SW480 (cell line): Measurements from ENCODE around the gene WDPCP.
"Not testable (repeated sequence)": the region's sequence is repeated elsewhere in the genome, so short reads cannot be mapped to it uniquely, and the experiment has no call there.

Experiments
- DNase-seq: peaks from one replicate; pipeline ENCODE4 v3.0.0-alpha.2; 2016; ENCODE audit warnings: low spot score

WDPCP gene

DNA sequence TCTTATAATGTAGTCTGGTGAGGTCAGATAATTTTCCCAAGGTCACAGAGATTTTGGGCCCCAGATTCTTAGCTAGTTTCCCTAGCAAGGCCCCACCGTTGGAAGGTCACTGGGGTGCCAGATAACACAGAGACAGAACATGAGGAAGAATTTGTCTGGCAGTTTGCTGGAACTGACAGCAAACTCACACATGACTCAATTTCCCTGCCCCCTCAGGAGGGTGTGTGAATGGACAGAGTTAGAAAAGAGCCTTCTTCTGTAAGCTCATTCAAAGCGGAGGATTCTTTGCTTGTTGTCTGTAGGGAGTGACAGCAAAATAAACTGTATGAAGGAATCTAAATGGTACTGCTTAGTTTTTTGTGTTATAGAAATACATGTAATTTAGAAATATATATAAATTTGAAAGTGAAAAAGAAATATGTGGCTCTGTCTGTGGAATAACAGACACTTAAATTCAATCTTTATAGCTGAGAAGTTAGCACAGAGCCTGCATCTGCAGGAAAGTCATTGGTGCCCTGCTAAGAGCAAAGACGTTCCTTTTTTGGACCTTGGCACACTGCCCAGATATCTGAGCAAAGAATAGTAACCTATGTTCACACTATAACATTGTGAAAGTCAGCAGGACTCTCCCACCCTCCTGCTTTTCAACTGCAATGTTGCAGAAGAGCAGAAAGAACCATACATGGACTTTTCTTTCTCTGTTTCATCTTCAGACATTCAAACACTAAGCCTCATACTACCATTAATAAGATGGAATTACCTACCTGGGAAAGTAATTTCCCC lies 2.5 kb upstream of the WDPCP start:
- no peak for DNase-seq

DNA sequence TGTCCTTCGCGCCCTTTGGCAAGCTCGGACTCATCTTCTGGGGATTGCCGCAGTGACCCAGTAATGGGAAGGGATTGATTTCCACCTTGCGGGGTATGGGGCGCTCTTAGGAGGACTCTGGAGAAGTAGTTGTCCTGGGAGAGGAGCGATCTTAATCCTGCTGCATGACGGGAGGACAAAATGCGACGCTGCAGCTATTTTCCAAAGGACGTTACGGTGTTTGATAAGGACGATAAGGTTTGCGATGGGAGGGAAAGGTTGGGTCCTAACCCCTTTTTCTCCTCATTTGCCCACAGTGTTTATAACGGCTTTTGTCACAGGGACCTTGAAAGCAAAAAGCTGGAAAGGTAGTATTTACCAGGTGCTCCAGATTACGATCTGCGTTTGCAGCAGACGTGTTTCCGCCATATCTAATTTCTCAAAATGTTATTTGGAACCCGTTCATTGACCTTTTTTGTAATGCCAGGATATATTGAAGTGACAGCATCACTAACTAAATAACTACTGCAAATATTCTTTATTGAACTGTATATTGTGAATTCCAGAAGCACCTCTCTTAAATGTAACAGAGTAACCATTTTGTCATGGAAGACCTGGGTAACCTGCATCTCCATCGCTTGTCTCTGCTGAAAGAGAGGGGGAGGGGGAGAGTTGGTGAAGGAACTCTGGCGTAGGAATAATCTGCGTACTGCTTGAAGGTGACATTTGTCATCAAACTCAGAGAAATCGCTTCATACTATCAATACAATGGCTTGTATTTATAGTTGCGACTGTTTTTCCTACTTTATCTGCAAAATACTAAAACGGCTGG lies 1.1 kb upstream of the WDPCP start:
- DNase-seq = peak; percentile 59

DNA sequence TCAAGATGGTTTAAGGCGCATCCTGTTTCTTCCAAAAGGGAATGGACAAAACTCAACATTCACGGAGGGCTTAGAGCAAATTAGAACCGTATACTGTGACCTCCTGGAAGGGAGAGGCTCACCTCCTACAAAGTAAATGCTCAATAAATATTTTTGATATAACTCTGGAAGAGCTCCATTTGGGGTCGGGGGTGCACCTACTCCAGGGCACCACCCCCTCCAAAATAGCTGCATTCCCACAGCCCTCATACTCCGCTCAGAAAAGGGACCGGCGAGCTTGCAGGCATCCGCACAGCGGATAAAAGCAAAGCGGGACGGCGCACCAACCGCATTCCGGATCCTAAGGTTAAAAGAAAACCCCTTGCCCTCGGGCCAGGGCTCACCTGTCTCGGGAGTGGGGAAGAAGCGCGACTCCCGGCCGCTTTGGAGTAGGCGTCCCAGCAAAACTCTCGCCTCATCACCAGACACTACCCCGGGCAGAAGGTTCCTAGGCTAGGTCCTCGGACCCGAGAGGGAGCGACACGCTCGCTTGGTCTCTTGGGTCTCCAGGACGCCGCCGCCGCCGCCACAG lies 378 bp downstream of the WDPCP start:
- peak; percentile 23 for DNase-seq

DNA sequence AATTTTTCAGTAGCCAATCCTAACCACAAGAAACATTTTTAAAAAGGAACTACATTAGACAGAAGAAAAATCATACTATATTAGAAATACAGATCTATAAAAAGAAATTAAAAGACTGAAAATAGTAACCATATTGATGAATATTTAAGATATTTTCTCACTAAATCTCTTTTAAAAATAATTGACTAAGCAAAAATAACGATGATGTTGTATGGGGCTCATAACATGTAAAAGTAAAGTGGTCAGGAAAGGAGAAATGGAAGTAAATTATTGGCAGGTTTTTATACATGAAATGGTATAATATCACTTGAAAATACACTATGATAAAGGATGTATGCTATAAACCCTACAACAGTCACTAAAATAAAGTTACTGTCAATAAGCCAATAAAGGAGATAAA lies 5.4 kb downstream of the WDPCP start:
- DNase-seq = no peak

DNA sequence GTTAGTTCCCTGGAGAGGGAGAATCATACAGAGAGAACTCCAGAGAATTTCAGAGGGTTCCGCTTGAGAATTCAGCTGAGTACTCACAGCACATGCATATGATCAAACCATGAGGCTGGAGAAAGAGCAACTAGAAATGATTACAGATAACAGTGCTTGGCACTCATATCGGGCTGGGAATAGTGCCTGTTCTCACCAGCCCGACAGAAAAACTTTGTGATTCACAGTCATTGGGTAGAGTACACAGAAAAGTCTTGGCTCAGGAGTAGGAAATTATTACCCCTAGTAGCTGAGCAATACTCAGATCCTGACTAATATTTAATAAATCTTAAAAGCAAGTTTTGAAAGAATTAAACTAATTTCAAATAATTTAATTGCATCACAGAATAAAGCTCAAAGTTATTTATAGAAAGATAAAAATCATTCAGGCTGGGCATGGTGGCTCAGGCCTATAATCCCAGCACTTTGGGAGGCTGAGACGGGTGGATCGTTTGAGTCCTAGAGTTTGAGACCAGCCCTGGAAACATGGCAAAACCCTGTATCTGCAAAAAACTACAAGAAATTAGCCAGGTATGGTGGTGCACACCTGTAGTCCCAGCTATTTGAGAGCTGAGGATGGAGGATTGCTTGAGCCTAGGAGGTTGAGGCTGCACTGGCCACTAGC lies 6.8 kb downstream of the WDPCP start:
- no peak for DNase-seq

DNA sequence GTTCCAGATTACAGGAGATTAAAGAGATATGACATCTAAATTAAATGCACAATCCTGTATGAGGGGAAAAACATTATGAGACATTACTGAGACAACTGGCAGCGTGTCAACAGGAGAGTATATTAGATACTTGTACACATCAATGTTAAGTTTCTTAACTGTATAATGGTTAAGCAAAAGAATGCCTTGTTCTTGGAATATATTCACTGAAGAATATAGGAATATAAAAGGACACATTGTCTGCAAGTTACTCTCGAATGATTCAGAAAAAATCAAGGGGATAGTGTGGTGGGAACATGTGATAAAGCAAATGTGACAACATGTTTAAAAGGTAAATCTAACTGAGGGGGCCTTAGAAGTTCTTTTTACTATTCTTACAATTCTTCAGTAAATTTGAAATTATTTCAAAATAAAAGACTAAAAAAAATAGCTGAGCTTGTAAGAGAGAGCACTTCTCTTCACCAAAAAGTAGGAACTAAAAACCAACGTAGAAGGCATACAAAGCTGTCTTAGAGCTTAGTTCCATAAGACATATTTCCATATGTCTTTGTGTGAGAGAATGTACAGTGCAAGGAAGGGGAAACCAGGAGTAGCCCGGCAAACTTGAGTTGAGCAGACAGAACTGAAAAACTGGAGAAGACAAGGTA lies 7.5 kb downstream of the WDPCP start:
- DNase-seq = no peak

DNA sequence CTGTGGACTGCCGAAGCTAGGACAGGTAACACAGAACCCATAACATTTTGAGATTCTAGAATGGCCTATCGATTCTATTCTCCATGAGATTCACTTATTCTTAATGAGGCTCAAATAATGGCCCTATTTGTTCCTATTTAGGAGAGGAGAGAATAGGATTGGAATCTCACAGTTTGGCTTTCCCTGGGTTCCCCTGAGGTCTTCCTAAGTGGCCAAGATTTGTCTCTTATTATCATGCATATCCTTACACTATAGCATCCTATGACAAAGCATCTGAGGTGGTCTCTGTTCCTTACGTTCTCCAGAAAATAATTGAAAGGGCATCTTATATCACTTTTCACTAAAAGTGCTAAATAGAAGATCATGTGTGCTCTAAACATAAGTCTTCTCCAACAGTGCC lies 9.5 kb downstream of the WDPCP start:
- no peak for DNase-seq

DNA sequence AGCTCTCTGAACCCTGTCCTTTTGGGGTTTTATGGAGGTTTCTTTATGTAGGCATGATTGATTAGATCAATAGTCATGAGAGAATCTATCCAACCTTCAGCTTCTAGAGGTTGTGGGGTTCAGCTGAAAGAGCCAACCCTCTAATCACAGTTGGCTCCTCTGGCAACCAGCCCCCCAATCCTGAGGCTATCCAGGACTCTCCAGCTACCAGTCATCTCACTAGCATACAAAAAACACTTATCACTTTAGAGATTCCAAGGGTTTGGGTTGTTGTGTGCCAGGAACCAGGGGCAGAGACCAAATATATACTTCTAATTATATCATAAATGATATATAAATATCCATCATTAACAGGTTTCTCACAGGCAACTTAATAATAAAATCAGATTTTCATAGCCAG lies 11.7 kb downstream of the WDPCP start:
- no peak for DNase-seq

DNA sequence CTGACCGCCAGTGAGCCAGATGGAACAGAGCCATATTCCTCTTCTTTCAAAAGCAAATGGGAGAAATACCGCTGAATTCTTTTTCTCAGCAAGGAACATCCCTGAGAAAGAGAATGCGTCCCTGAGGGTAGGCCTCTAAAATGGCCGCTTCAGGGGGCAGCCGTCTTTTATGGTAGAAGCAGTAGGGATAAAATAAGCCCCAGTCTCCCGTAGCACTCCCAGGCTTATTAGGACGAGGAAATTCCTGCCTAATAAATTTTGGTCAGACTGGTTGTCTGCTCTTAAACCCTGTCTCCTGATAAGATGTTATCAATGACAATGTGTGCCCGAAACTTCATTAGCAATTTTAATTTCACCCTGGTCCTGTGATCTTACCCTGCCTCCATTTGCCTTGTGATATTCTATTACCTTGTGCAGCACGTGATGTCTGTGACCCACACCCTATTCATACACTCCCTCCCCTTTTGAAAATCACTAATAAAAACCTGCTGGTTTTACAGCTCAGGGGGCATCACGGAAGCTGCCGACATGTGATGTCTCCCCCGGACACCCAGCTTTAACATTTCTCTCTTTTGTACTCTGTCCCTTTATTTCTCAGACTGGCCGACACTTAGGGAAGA lies 14.4 kb downstream of the WDPCP start:
- DNase-seq = not testable (repeated sequence)

DNA sequence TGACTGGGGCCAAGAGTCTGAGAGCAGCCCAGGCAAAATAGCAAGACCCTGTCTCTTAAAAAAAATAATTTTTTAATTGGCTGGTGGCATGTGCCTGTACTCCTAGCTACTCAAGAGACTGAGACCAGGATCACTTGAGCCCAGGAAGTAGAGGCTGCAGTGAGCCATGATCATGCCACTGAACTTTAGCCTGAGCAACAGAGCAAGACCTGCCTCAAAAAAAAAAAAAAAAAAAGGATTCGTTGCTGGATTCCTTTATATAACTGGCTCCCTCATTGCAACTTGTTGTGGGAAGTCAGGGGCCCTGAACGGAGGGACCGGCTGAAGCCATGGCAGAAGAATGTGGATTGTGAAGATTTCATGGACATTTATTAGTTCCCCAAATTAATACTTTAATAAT lies 15.3 kb downstream of the WDPCP start:
- DNase-seq = not testable (repeated sequence)

DNA sequence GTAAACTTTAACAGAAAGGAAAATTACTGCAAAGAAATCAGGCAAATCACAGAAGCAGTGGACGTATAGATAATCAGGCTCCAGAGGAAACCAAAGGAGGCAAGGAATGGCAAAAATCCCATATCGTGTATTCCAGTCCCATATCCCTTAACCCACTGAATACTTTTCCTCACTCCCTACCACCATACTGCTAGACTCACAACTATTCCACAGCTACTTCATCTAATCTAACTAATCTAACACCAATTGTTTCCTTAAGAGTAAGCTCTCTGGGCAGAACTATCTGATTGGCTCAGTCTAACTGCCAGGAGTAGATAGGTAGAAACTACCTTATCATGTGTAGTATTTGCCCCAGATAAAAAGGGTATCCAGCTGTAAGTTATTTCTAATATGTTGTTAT lies 16.3 kb downstream of the WDPCP start:
- no peak for DNase-seq

DNA sequence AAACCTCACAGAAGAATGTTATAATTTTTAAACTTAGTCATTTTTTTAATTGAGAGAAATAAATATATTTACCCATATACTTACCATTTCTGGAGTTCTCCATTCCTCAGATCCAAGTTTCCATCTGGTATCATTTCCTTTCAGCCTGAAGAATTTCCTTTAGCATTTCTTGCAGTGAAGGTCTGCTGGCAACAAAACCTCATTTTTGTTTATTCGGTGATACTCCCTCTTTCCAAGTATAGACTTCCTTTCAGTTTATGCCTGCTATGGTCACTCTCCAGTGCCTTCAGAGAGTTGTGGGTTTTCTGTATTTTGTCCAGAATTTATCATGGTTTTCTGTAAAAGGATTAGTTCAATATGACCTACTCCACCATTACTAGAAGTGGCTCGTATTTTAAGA lies 17.0 kb downstream of the WDPCP start:
- no peak for DNase-seq

DNA sequence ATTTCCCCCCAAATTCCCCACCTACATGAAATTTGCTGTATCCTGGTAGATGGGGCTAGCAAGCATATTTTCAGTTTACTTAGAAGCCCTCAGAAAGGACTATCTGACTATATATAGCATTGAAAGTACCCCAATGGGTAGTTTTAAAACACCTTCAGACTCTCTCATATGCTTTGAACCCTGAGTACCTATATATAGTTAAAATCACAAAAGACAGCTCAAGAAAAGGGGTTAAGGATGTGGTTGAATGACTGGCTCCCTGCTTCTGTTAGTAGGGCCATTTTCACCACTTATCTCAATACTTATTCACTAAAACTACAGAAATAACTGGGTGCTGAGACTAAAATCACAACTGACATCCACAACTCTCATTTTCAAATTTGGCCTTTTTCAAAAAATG lies 18.5 kb downstream of the WDPCP start:
- DNase-seq = no peak

DNA sequence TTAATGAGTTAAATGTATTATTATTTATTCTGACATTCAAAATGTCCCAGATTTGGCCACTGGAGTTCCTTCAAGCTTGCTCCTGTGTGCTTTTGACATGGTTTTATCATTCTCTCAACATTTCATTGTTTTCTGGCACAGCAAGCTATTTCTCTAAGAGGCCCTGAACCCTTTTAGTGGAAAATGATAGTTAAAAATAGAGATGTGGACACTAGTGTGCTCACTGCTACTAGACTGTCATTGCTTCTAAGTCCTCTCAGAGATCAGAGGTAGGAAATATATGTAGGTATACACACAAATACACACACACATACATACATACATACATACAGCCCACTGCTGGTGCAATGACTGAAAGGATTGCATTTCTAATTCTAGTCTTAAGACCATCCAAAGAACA lies 25.5 kb downstream of the WDPCP start:
- no peak for DNase-seq

DNA sequence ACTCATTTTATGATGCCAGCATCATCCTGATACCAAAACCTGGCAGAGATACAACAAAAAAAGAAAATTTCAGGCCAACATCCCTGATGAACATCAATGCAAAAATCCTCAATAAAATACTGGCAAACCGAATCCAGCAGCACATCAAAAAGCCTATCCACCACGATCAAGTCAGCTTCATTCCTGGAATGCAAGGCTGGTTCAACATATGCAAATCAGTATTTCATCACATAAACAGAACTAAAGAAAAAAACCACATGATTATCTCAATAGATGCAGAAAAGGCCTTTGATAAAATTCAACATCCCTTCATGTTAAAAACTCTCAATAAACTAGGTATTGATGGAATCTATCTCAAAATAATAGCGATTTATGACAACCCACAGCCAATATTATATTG lies 29.4 kb downstream of the WDPCP start:
- not testable (repeated sequence) for DNase-seq

DNA sequence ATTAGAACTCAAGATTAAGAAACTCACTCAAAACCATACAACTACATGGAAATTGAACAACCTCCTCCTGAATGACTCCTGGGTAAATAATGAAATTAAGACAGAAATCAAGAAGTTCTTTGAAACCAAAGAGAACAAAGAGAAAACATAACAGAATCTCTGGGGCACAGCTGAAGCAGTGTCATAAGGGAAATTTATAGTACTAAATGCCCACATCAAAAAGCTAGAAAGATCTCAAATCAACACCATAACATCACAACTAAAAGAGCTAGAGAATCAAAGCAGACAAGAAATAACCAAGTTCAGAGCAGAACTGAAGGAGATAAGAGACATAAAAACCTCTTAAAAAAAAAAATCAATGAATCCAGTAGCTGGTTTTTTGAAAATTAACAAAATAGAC lies 30.5 kb downstream of the WDPCP start:
- not testable (repeated sequence) for DNase-seq

DNA sequence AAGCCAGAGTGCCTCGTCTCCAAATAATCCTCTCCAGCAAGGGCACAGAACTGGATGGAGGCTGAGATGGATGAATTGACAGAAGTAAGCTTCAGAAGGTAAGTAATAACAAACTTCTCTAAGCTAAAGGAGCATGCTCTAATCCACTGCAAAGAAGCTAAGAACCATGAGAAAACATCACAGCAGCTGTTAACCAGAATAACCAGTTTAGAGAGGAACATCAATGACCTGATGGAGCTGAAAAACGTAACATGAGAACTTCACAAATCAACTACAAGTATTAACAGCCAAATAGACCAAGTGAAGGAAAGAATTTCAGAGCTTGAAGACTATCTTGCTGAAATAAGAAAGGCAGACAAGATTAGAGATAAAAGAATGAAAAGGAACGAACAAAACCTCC lies 32.3 kb downstream of the WDPCP start:
- no peak for DNase-seq

DNA sequence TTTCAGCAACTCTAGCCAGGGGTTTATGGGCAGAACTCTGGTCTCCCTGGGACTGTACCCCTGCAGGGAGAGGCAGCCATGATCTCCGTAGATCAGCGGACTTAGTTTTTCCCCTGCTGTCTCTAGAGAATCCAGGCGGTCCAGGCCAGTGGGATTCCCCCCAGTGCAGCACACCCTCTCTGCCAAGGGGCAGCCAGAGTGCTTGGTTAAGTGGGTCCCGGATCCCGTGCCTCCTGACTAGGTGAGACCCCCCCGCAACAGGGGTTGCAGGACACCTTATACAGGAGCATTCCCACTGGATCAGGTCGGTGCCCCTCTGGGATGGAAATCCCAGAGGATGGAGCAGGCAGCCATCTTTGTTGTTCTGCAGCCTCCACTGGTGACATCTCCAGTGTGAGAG lies 33.0 kb downstream of the WDPCP start:
- no peak for DNase-seq

DNA sequence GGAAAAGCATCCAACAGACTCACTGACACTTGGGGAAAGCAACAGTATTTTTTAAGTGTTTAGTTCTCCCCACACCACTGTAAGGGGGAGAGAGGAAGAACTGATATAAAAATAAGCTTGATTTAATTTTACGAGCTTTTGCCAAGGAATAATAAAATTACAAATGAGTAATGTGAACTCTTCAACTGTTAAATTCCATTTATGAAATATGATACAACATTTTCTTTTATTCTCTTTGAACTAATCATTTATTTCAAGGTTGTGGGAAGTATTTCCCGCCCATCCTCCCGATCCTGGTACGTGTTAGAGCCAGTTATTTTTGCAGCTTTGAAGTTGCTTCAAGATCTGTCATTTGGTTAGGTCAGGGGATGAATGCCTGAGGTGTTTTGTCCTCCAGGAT lies 35.2 kb downstream of the WDPCP start:
- peak; percentile 26 for DNase-seq

DNA sequence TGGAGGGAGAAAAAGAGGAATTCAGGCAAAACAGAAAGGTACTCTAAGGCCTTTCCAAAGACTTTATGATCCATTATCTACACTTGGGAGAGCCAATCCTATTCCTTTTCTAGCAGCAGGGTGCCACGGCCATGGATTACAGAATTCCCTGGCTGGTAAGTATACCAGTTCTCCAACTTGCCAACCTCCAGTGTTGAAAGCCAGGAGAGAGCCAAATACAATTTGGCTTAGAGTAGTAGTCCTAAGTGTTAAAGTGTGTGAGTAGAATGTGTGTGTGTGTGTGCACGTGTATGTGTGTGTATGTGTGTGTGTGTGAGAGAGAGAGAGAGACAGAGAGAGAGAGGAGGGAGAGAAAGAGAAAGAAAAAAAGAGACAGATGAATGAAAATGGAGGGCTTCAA lies 43.3 kb downstream of the WDPCP start:
- no peak for DNase-seq

DNA sequence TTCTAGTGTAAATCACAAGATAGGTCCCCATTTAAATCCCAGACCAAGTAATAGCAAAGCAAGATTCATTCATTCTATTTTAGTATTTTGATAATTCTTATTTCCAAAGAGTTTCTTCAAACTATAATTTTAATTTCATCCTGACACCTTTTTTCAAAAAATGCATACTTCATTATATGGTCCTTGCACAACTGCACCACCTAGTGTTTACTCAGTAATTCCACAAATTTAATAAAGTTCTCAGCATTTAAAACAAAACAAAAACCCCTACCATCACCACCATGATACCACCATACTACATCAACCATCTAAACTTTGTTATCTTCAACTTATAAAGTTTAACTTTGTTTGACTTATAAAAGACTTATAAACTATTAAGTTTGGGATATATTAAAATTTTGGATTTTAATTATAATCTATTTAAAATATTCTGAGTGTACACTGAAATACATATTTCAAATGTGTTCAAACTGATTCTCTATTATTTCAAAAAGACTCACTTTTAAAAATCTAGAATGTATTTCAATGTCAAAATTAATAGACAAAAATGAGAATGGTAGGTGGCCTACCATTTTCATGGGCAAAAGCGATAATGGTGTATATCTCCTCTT lies 44.2 kb downstream of the WDPCP start:
- DNase-seq = peak; percentile 27
